A549 treated with AZD9567 at 1 μM for 4 hours (cell line): ENCODE measurements around the gene NLK. TPM values are rescaled to one million over a fixed set of nuclear protein-coding genes. Genes with fewer than 3 reads are reported as not detected.

ENCODE experiments used
- total RNA-seq: library from RNA; stranded (reverse); fragments of 200-300 nt; extraction: Qiagen RNA extraction; gene quantifications from 5 replicates; pipeline ENCODE4 v1.2.3, GENCODE V29; 2022; ENCODE audit not compliant: insufficient read depth

Gene NLK
- total RNA-seq, result 8.0 to 11.5 TPM (median 10.1 TPM) in 5 replicates

DNA sequence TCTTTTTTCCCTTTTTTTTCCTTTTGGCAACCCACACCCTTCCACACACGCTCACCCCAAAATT is at the start of gene NLK:
Gene NLK, plus strand, starts transcription at position 21 of the 64 bp plus-strand sequence. CDS start 197 bp downstream, outside the sequence.

Other genes with a start within 250 kb of the NLK start
- gene NOS2, start 242.1 kb upstream of the NLK start, total RNA-seq, result 0.15 to 0.21 TPM (median 0.19 TPM) in 4 of 5 replicates, not detected in the other
- 1.5 to 3.1 TPM (median 2.2 TPM) in 4 of 5 replicates, not detected in the other for gene LYRM9, start 149.3 kb upstream of the NLK start, total RNA-seq